GM19099 (cell line): ENCODE data around the gene DDX5.

Experiments used
- POLR2A ChIP-seq: IDR thresholded peaks from 3 replicates; pipeline ENCODE4 v1.6.1; 2011; ENCODE audit warnings: low read depth; ENCODE audit not compliant: insufficient read length; ENCODE audit errors: extremely low read depth

The DDX5 gene

DNA sequence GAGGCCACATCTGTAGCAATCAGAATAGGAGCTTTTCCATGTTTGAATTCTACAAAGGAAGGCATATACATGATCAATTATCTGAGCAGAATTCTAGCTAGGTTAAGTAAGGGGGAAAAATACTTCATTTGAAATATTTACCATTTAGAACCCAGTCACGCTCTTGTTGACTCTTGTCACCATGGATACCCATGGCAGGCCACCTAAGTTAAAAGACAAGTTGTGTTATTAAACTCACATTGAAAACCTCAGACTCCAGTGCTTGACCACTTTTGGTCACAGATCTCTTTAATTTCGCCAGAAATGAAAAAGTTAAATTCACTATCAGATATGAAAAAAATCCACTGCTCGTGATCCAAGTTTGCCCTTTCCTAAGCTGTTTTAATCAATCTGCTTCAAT lies 4.1 kb downstream of the DDX5 start:
- no peak for TF ChIP-seq POLR2A

DNA sequence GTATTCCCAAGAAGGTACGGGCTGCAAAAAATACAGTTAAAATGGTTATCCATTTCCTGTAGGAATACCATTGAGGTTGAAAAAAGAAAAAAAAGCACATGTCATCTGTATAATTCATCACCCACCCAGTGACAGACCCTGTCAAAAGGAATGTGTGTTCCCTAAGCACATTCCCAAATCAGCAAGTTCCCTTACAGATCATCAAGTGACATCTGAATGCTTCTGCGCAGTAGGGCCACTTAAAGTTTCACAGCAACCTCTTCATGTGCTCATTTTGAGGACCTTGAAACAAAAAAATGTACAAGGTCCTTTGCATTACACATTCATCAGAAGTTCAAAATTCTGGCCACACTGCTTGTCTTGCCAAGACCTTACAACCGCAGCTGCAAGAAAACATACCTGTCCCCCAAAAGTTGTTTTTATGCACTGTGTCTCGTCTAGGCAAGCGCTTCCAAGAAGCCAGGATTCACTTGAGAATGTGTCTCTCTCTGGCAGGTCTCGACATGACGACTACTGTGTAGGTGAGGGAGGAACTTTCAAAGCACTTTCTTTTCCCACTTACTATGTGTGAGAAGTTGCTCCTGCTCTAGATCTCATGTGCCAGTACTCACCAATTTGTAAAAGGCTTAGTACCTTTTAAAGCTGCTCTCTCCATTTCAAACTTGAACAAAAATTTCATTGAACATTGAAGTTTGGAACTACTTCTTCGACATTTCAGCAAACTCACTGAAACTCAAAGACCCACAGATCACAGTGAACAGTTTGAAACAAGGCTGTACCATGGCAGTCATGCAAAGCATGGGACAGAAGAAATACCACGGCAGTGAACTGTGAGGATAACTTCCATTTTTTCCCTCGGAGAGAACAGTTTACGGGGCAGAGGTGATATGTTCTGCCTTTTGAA lies 5.0 kb downstream of the DDX5 start:
- peak; percentile 13 for TF ChIP-seq POLR2A

- TF ChIP-seq POLR2A = no peak
These were observed 5.6 kb downstream of the DDX5 start for GRCh38 chr17:64500487-64500859.

- no peak for TF ChIP-seq POLR2A
These were observed 6.1 kb downstream of the DDX5 start for GRCh38 chr17:64499805-64500486.

DNA sequence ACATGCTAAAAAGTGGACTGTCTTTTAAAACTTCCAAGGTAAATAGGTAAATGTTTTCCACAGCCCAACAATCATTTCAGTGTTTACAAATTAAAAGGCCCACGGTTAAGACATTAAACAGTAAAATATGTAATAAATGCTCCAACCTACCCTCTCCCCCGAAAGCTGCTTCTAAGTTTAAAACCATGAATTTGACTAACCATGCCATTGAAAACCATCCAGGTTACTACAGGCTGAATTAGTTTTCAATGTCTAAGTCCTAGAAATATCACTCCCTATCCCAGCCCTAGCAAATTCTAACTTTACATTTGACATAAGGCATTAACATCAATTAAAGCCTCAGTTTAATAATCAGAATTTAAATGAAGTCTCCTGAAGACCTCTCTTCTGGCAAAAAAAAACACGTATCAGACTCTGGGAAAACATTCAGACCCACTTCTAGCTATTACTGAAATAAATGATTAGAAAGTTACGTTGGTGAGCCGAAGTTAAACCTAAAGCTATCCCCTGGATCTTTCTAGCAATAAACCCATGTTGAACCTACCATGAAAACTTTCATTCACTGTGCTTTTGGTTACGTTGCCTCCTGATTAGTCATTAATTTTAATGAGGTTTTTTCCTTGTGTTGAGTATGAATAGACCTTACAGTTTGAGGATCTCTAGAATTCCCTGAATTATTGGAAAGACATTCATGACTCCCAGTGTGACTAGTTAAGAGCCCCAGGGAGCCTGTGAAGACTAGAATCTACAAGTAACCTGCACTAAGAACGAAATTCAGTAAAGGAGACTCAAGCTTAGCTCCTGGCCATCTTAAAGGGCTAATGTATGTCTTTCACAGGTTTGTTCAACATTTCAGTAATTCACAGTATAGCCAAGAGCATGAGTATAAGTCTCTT lies 7.5 kb downstream of the DDX5 start:
- peak; percentile 20 for TF ChIP-seq POLR2A

DNA sequence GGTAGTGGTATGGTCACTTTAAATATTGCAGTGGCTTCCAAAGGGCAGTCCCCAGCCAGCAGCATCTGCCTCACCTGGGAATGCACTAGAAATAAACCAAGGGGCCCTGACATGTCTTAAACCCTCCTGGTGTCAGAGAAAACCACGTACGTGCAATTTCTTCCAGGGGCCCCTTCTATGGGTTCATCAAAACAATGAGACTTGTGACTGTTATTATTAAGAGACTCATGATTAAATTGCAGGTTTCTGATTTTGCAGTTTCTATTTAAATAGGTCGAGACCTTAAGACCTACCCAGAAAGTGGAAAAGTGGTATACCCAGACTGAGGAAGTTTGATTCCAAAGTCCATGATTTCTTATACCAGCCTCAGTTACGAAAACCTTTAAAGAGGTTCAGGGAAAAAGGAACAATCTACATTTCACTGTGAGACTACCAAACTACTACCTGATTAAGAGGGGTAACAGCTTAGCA lies 8.5 kb downstream of the DDX5 start:
- no peak for TF ChIP-seq POLR2A

GRCh38 chr17:64496786-64497564 lies 9.1 kb downstream of the DDX5 start, which contains the start of gene POLG2:
POLG2 (minus strand) TSS chr17:64497054; CDS start chr17:64496968, 86 bp downstream.
- peak; percentile 93 for TF ChIP-seq POLR2A

GRCh38 chr17:64496348-64496785 lies 9.7 kb downstream of the DDX5 start:
- no peak for TF ChIP-seq POLR2A

- TF ChIP-seq POLR2A = no peak
These were observed 12.0 kb downstream of the DDX5 start for GRCh38 chr17:64494121-64494520.

DNA sequence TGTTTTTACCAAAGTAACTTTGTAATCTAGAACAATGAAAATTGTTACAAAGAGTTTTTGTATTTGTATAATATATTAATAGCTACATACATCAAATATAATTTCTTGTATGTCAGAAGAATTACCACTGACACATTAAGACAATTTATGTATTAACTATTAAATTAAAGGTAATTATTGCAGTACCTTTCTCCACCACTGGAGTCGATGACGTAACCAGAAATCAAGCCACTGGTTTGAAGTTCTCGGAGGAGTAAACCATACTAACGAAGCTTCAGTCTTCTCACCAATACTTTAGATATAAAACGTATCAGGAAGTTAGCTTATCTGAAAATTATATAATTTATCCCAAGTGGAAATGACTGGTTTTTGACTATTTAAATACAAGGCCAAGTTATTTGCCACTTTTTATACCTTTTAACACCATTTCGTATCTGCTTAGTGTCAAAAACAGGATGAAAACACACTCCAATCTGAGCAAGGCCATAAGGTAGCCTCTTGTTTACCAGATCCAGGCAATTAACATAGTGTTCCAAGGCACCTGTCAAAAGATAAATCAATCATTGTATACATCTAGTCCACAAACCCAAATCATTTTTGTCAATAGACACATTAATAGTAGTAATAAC lies 13.5 kb downstream of the DDX5 start:
- TF ChIP-seq POLR2A = no peak

DNA sequence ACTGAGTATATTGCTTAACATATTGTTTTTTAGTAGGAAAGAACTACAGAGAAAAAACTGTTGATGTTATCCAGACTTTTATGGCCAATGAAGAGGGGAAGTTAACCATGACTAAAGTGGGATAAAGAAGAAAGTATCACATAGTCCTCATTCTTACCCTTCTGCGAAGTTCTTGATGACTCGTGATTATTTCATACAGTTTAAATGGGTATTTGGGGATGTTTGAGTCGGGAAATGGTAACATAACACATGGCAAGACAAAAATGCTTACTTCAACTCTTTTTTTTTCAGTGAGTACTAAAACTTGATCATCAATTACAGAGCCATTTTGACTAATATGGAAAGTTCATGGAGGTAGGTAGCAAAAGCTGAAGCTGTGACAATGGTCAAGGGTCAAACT lies 14.1 kb downstream of the DDX5 start:
- TF ChIP-seq POLR2A = no peak

DNA sequence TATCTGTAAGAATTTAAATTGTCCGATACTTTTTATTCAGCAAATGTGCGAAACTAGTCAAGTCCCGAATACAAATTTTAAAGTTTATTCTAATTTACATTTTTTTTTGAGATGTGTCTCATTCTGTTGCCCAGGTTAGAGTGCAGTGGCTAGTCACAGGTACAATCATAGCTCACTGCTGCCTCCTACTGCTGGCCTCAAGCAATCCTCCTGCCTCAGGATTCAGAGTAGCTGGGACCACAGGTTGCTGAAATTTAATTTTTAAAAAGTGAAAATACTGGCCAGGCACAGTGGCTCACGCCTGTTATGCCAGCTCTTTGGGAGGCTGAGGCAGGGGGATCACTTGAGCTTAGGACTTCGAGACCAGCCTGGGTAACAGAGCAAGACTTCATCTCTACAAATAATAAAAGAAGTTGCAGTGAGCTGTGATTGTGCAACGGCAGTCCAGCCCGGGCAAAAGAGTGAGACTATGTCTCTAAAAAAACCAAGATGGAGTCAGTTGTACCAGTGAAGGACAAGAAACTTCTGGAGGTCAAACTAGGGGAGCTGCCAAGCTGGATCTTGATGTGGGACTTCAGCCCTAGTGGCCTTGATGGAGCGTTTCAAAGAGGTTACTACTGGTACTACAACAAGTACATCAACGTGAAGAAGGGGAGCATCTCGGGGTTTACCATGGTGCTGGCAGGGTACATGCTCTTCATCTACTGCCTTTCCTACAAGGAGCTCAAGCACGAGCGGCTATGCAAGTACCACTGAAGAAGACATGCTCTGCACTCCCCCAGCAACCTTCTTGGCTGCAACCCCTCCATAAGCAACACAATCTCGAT lies 14.8 kb downstream of the DDX5 start:
- TF ChIP-seq POLR2A = no peak

DNA sequence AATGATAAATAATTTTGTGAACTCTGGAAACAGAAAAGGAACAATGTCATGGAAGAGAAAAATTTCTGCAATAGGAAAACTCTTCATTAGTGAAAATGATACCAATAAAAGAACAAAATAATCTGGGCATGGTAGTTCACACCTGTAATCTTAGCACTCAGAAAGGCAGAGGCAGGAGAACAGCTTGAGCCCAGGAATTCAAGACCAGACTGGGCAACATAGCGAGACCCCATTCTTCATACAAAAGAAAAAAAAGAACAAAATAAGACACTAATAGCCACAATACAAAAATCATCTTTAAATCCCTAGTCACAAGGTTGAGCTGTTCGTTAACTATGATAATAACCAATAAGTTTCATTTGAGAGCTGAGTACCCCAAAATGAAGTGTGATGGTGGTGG lies 17.8 kb downstream of the DDX5 start:
- TF ChIP-seq POLR2A = no peak
